Fibroblast of villous mesenchyme (primary cell): Measurements from ENCODE around the gene FOSL1. TPM values are rescaled to one million over a fixed set of nuclear protein-coding genes. Genes with fewer than 3 reads are reported as not detected.

Source experiments
- DNase-seq: peaks from one replicate; pipeline ENCODE4 v3.0.0-alpha.2; 2010; ENCODE audit warnings: low read depth
- H3K4me3 ChIP-seq: 2 replicates; pipeline ENCODE4 v1.5.1; 2011; ENCODE audit warnings: low read depth, mild to moderate bottlenecking, low read length
- total RNA-seq: library from RNA; depleted of rRNA; stranded (reverse); fragments of >200 nt; gene quantifications from 2 replicates; pipeline ENCODE4 v1.2.3, GENCODE V29; 2012
- TF ChIP-seq, protein P1 (sequence below): IDR thresholded peaks from 2 replicates; pipeline ENCODE4 v1.5.1; 2012; ENCODE audit warnings: low read depth, mild to moderate bottlenecking, low read length; ENCODE audit not compliant: insufficient read depth

FOSL1 gene
- total RNA-seq, 1 donor = 41.0 TPM

DNA sequence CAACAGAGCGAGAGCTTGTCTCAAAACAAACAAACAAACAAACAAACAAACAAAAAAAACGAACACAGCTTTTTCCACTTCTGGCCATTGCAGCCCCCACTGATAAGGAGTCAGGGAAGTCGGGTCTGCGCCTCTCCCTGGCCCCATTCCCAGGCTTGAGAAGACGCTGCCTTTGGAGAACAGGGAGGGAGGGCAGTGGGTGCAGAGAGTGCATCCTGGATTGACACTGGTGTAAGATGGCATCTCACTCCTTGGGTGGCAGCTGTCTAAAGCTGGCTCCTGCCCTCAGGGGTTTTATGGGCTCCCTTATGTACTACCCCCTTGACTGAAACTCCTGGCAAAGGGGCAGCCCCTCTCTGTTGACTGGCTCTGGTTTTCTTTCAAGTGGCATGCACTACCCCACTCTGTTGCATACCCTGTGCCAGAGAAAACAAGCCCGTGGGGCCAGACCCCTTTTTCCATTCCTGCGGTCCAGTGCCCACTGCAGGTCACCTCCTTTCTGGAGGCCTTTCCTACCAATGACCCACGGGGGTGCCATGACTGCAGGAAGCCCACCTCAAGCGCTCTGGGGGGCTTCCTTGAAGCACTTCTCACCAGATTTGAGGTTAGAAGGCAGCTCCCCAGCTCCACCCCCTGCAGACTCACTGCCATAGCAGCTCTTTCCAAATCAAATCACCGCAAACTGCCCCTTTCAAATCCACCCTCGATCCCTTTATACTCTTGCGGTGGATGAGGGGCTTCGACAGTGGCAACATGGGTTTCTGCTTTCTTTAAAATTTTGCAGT, 31.8 kb upstream of the FOSL1 start:
- TF ChIP-seq, protein P1, sequence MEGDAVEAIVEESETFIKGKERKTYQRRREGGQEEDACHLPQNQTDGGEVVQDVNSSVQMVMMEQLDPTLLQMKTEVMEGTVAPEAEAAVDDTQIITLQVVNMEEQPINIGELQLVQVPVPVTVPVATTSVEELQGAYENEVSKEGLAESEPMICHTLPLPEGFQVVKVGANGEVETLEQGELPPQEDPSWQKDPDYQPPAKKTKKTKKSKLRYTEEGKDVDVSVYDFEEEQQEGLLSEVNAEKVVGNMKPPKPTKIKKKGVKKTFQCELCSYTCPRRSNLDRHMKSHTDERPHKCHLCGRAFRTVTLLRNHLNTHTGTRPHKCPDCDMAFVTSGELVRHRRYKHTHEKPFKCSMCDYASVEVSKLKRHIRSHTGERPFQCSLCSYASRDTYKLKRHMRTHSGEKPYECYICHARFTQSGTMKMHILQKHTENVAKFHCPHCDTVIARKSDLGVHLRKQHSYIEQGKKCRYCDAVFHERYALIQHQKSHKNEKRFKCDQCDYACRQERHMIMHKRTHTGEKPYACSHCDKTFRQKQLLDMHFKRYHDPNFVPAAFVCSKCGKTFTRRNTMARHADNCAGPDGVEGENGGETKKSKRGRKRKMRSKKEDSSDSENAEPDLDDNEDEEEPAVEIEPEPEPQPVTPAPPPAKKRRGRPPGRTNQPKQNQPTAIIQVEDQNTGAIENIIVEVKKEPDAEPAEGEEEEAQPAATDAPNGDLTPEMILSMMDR = no peak
- no peak for DNase-seq
- no peak overlapping the region for H3K4me3 ChIP-seq

DNA sequence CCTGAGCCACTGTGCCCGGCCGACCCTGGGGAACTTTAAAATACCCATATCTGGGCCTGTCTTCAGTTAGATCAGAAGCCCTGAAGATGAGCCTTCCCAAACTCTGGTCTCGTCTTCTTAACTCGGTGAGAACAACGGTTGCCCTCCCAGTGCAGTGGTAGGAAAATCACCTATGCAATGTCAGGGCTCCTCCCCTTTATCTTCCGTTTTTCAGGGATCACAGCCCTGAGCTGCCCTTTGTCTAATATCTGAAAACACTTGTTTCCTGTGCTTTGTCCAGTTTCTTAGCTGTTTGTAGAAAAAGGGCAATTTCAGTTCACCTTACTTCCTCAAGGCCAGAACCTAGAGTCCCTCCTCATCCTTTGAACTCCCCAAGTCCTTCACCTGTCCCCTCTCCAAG, 28.5 kb upstream of the FOSL1 start:
- TF ChIP-seq, protein P1 = no peak
- H3K4me3 ChIP-seq = no peak overlapping the region
- DNase-seq = no peak

DNA sequence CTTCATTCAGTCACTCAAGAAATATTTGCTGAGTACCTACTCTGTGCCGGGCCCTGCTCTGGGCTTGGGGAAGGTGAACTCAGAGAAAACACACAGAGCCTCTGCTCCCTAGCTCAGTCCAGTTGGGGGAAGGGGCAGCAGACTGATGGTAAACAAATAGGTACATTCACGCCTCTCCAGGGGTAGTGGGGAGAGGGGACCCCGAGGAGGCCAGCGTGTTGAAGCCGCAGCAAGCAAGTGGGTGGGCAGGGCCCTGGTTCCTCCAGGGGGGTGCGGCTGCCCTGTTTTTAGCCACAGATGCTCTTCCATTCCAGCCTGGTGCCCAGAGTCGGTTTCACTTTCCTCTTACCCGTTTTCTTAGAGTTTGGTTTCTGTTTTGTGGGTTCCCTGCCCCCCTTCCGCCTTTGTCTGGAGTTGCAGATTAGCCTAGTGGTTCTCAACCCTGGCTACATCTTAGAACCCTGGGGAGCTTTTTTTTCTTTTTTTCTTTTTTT, 27.8 kb upstream of the FOSL1 start:
- TF ChIP-seq, protein P1 = no peak
- no peak overlapping the region for H3K4me3 ChIP-seq
- DNase-seq = peak; percentile 47

DNA sequence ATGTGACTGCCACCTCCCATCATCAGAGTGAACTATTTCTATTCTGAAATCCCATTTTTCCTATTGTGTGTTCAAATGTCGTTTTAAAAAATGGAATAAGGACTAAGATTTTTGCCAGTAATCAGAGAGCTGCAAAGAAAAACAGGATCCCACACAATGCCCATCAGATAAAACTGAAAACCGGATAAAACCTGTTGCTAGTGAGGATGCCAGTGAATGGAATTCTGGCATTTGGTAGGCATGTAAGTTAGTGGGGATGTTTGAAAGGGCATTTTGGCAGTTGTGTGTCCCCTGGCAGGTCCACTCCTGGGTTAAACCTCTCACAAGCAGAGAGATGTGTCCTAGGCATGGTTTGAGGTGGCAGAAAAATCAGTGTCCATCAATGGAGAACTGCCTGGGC, 25.2 kb upstream of the FOSL1 start:
- no peak for DNase-seq
- H3K4me3 ChIP-seq = no peak overlapping the region

DNA sequence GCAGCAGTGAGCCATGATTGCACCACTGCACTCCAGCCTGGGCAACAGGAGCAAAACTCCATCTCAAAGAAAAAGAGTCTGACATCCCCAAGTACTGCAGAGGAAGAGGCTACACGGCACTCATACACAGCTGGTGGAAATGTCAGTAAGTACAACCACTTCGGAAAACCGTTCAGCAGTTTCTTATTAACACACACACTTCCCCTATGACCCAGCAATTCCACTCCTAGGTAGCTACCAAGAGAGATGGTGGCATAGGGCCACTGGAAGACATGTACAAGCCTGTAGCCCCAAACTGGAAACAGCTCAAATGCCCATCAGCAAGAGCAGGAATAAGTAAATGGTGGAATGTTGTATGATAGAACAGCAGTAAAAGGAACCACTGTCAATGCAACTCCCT, 22.4 kb upstream of the FOSL1 start:
- no peak overlapping the region for H3K4me3 ChIP-seq
- no peak for DNase-seq
- TF ChIP-seq, protein P1 = no peak

More for the DNA sequence above, 25.2 kb upstream of the FOSL1 start:
- TF ChIP-seq, protein P1 = no peak

DNA sequence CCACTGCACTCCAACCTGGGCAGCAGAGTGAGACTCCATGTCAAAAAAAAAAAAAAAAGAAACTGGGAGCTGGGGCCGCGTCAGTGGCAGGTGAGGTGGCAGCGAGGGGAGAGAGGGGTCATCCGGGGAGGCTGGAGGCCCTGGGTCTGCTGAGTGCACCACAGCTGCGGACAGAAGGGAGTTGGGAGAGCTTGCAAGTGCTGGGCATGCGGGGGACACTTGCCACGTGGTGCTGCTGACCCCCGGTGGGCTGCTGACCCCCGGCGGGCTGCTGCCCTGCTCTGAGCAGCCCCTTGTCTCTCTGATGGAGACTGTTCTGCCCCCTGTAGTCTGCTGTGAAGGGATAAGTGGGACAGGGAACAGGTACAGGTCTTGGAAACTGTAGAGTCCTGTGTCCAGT, 21.7 kb upstream of the FOSL1 start:
- no peak overlapping the region for H3K4me3 ChIP-seq
- DNase-seq = no peak
- TF ChIP-seq, protein P1 = no peak
